Adrenal gland (tissue), 12 donors: Measurements from ENCODE around the gene TSPAN5. TPM values are rescaled to one million over a fixed set of nuclear protein-coding genes. Genes with fewer than 3 reads are reported as not detected.
"Not testable (repeated sequence)": the region's sequence is repeated elsewhere in the genome, so short reads cannot be mapped to it uniquely, and the experiment has no call there.

Experiments
- DNase-seq, 7 donors: peaks; one replicate each; pipeline ENCODE4 v3.0.0-alpha.2; 2019 to 2020
- H3K27ac ChIP-seq, 5 donors: fragments of 200-600 bp; sonication (generic) in 4 of 5; 1 replicate in 3 of 5; 2 replicates in 2 of 5; pipeline versions ENCODE4 v1.5.1 to v1.8.0; 2016 to 2020; ENCODE audit warnings: mild to moderate bottlenecking in 1 of 5
- H3K27me3 ChIP-seq: fragments of 200-600 bp; 2 replicates; pipeline ENCODE4 v1.8.0; 2021
- H3K36me3 ChIP-seq, 2 donors: fragments of 200-600 bp; replicated peaks in 1 of 2; 1 replicate in 1 of 2; 2 replicates in 1 of 2; pipeline versions ENCODE4 v1.5.1 to v1.8.0; 2018 to 2022
- H3K4me1 ChIP-seq, 2 donors: fragments of 200-600 bp; replicated peaks in 1 of 2; 1 replicate in 1 of 2; 2 replicates in 1 of 2; pipeline versions ENCODE4 v1.5.1 to v1.8.0; 2018 to 2021
- H3K4me3 ChIP-seq, 4 donors: fragments of 200-600 bp; sonication (generic) in 3 of 4; one replicate each; pipeline ENCODE4 v1.5.1; 2016 to 2018
- H3K9me3 ChIP-seq, 3 donors: fragments of 200-600 bp; sonication (generic) in 1 of 3; replicated peaks in 1 of 3; 1 replicate in 2 of 3; 2 replicates in 1 of 3; pipeline versions ENCODE4 v1.5.1 to v1.8.0; 2016 to 2021
- CTCF ChIP-seq, 6 experiments: fragments of 450-650 bp in 4 of 6; fragments of 200-600 bp in 2 of 6; sonication (generic) in 1 of 6; IDR thresholded peaks; 1 replicate in 5 of 6; 2 replicates in 1 of 6; pipeline versions ENCODE4 v1.5.1 to v1.8.0; 2016 to 2021; ENCODE audit warnings: antibody characterized with exemption in 6 of 6, mild to moderate bottlenecking in 2 of 6, moderate library complexity in 1 of 6
- POLR2A ChIP-seq, 2 donors: fragments of 450-650 bp; IDR thresholded peaks; one replicate each; pipeline ENCODE4 v1.6.1; 2017; ENCODE audit warnings: antibody characterized with exemption in 2 of 2, mild to moderate bottlenecking in 2 of 2, moderate library complexity in 1 of 2
- WGBS, 4 donors: extraction: QIAGEN DNeasy Blood & Tissue Kit in 2 of 4; methylation state at CpG; one replicate each; pipeline versions ENCODE4 v1.1.5 to v1.1.7; 2013 to 2017; 5-methylcytosine and 5-hydroxymethylcytosine counted together
- intact Hi-C, 2 donors: fragments of 100-400 bp; cut with DNase I; formaldehyde crosslinking; loops; one replicate each; pipeline versions ENCODE4 v1.14.1 to v1.15.0; 2022 to 2023
- polyA plus RNA-seq, 3 donors: library from polyadenylated mRNA; stranded (reverse); fragments of 200-250 nt in 2 of 3; fragments of 350-450 nt in 1 of 3; fragmentation: Illumina TruSeq in 1 of 3; extraction: RNeasy Lipid Tissue Mini Kit (QIAGEN cat#74804) in 1 of 3; gene quantifications; one replicate each; pipeline ENCODE4 v1.2.3, GENCODE V29; 2013 to 2014
- total RNA-seq, 9 donors: library from RNA; depleted of rRNA in 4 of 9; stranded (reverse); fragments of >200 nt in 4 of 9; fragments of 120-200 nt in 1 of 9; fragmentation: NEBNext Ultra II Directional in 1 of 9; extraction: Animal tissue kit (Norgen Biotek cat#: 25700) in 1 of 9; gene quantifications; one replicate each; pipeline versions ENCODE4 v1.1.0 to v1.2.4, GENCODE V29; 2013 to 2023
- donor health status: healthy with polysubstance abuse.
- donor health status: Bipolar disorder and iron deficiency.
- donor health status: DM: yes; HTN: yes; CAD: no.
- donor health status: DM: no; HTN: no; CAD: no.
- donor health status: DM: no; HTN: no; CAD: no.
- donor health status: DM: yes; HTN: yes; CAD: no.

Gene TSPAN5
- total and polyA plus RNA-seq, 12 donors, result 1.4 to 23.8 (median 2.7) TPM

GRCh38 chr4:98540803-98541202 lies 117.6 kb downstream of the TSPAN5 start:
- Histone ChIP-seq H3K4me1 (no peaks in the 10 kb centered on the region), H3K36me3 (no peaks in the 10 kb centered on the region), H3K27ac (no peak overlapping the region), H3K4me3 (no peak overlapping the region), H3K9me3 (no peaks in the 10 kb centered on the region), H3K27me3 (no peaks in the 10 kb centered on the region)
- no peak for DNase-seq
- TF ChIP-seq POLR2A (IDR thresholded peaks at IDR 0.05), result no peak
- intact Hi-C loops, result no loop called here
- WGBS, 4 donors, result 76 to 84% (median 79%) methylated on average over 4 of the region's 4 CpGs

GRCh38 chr4:98539741-98540140 lies 118.7 kb downstream of the TSPAN5 start:
- Histone ChIP-seq H3K36me3 (no peaks in the 10 kb centered on the region), H3K27ac (no peak overlapping the region), H3K4me3 (no peak overlapping the region), H3K27me3 (no peaks in the 10 kb centered on the region), H3K4me1 (no peaks in the 10 kb centered on the region), H3K9me3 (no peaks in the 10 kb centered on the region)
- TF ChIP-seq CTCF (IDR thresholded peaks at IDR 0.05), result no peak
- no peak for TF ChIP-seq POLR2A (IDR thresholded peaks at IDR 0.05)
- intact Hi-C loops, result no loop called here
- DNase-seq, result no peak
- WGBS, 4 donors, result 88 to 92% (median 91%) methylated on average over 5 of the region's 5 CpGs

GRCh38 chr4:98539299-98539698 lies 119.1 kb downstream of the TSPAN5 start:
- no peak for TF ChIP-seq CTCF (IDR thresholded peaks at IDR 0.05)
- no peak for TF ChIP-seq POLR2A (IDR thresholded peaks at IDR 0.05)
- Histone ChIP-seq H3K27ac (no peak overlapping the region), H3K36me3 (no peaks in the 10 kb centered on the region), H3K27me3 (no peaks in the 10 kb centered on the region), H3K9me3 (no peaks in the 10 kb centered on the region), H3K4me1 (no peaks in the 10 kb centered on the region), H3K4me3 (no peak overlapping the region)
- intact Hi-C loops, result no loop called here
- 88 to 100% (median 96%) methylated on average over 1 of the region's 1 CpG for WGBS, 4 donors
- DNase-seq, result no peak

- 87 to 91% (median 87%) methylated on average over 10 to 11 of the region's 11 CpGs for WGBS, 4 donors
- no peak for TF ChIP-seq CTCF (IDR thresholded peaks at IDR 0.05)
These were observed 121.8 kb downstream of the TSPAN5 start for GRCh38 chr4:98536631-98537030.

DNA sequence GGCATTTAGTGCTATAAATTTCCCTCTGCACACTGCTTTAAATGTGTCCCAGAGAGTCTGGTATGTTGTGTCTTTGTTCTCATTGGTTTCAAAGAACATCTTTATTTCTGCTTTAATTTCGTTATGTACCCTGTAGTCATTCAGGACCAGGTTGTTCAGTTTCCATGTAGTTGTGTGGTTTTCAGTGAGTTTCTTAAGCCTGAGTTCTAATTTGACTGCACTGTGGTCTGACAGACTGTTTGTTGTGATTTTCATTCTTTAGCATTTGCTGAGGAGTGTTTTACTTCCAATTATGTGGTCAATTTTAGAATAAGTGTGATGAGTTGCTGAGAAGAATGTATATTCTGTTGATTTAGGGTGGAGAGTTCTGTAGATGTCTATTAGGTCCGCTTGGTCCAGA lies 124.3 kb downstream of the TSPAN5 start:
- intact Hi-C loops, H3K27me3 ChIP-seq, DNase-seq, H3K36me3 ChIP-seq, H3K9me3 ChIP-seq, H3K4me3 ChIP-seq, H3K27ac ChIP-seq, H3K4me1 ChIP-seq: not testable (repeated sequence)
- 77 to 82% (median 79%) methylated on average over 2 of the region's 2 CpGs for WGBS, 4 donors

More at GRCh38 chr4:98536631-98537030, 121.8 kb downstream of the TSPAN5 start:
- H3K27me3 ChIP-seq, result no peaks in the 10 kb centered on the region
- H3K9me3 ChIP-seq, result no peaks in the 10 kb centered on the region
- no peaks in the 10 kb centered on the region for H3K36me3 ChIP-seq
- DNase-seq, result no peak
- H3K4me3 ChIP-seq, result no peak overlapping the region
- no peak overlapping the region for H3K27ac ChIP-seq
- intact Hi-C loops, result no loop called here
- H3K4me1 ChIP-seq, result no peaks in the 10 kb centered on the region
